HepG2 (cell line): ENCODE measurements around the gene MT1M. TPM values are rescaled to one million over a fixed set of nuclear protein-coding genes. Genes with fewer than 3 reads are reported as not detected.

Experiments
- AKAP8 ChIP-seq: sonication (generic); formaldehyde crosslinking; IDR thresholded peaks from 2 replicates; pipeline ENCODE4 v1.5.1; 2020; ENCODE audit warnings: mild to moderate bottlenecking, missing genetic modification reagents
- ATAD3A ChIP-seq: sonication (generic); formaldehyde crosslinking; IDR thresholded peaks from 2 replicates; pipeline ENCODE4 v1.4.0; 2020; ENCODE audit warnings: missing genetic modification reagents
- BORCS8-MEF2B ChIP-seq: sonication (generic); formaldehyde crosslinking; IDR thresholded peaks from 2 replicates; pipeline ENCODE4 v1.8.0; 2022; ENCODE audit warnings: mild to moderate bottlenecking, missing genetic modification reagents
- CBX1 ChIP-seq: IDR thresholded peaks from one replicate; pipeline ENCODE4 v1.6.1; 2016; ENCODE audit warnings: antibody characterized with exemption, low read depth
- DMAP1 ChIP-seq: IDR thresholded peaks from 2 replicates; pipeline ENCODE4 v1.6.1; 2016
- EEA1 ChIP-seq: sonication (generic); formaldehyde crosslinking; IDR thresholded peaks from 2 replicates; pipeline ENCODE4 v1.5.1; 2020; ENCODE audit warnings: mild to moderate bottlenecking, missing genetic modification reagents, borderline replicate concordance
- GLMP ChIP-seq: sonication (generic); formaldehyde crosslinking; IDR thresholded peaks from 2 replicates; pipeline ENCODE4 v1.9.0; 2021; ENCODE audit warnings: missing genetic modification reagents, mild to moderate bottlenecking, borderline replicate concordance
- GZF1 ChIP-seq: sonication (generic); formaldehyde crosslinking; IDR thresholded peaks from 2 replicates; pipeline ENCODE4 v1.5.1; 2020; ENCODE audit warnings: mild to moderate bottlenecking, missing genetic modification reagents
- HINFP ChIP-seq: sonication (generic); formaldehyde crosslinking; IDR thresholded peaks from 2 replicates; pipeline ENCODE4 v1.4.0; 2020; ENCODE audit warnings: low read depth, mild to moderate bottlenecking, missing genetic modification reagents
- KLF12 ChIP-seq: sonication (generic); formaldehyde crosslinking; IDR thresholded peaks from 2 replicates; pipeline ENCODE4 v1.4.0; 2020; ENCODE audit warnings: missing genetic modification reagents, borderline replicate concordance
- KLF9 ChIP-seq: IDR thresholded peaks from 2 replicates; pipeline ENCODE4 v1.6.1; 2016; ENCODE audit warnings: low read depth
- MTA1 ChIP-seq: sonication (generic); formaldehyde crosslinking; IDR thresholded peaks from 2 replicates; pipeline ENCODE4 v1.4.0; 2020; ENCODE audit warnings: missing genetic modification reagents, mild to moderate bottlenecking, borderline replicate concordance
- POGZ ChIP-seq: sonication (generic); formaldehyde crosslinking; IDR thresholded peaks from 2 replicates; pipeline ENCODE4 v1.4.0; 2020; ENCODE audit warnings: mild to moderate bottlenecking, missing genetic modification reagents
- SALL1 ChIP-seq: sonication (generic); formaldehyde crosslinking; IDR thresholded peaks from 2 replicates; pipeline ENCODE4 v1.8.0; 2022; ENCODE audit warnings: mild to moderate bottlenecking, missing genetic modification reagents
- SAP130 ChIP-seq: IDR thresholded peaks from 2 replicates; pipeline ENCODE4 v1.6.1; 2016; ENCODE audit warnings: low read depth
- SOX5 ChIP-seq: IDR thresholded peaks from 2 replicates; pipeline ENCODE4 v1.6.1; 2016; ENCODE audit warnings: borderline replicate concordance
- SPEN ChIP-seq: sonication (generic); formaldehyde crosslinking; IDR thresholded peaks from 2 replicates; pipeline ENCODE4 v1.5.1; 2020; ENCODE audit warnings: low read depth, mild to moderate bottlenecking, missing genetic modification reagents
- TAF1 ChIP-seq: sonication (generic); formaldehyde crosslinking; IDR thresholded peaks from 2 replicates; pipeline ENCODE4 v1.4.0; 2020; ENCODE audit warnings: missing genetic modification reagents
- TBX2 ChIP-seq: sonication (generic); formaldehyde crosslinking; IDR thresholded peaks from 2 replicates; pipeline ENCODE4 v1.5.0; 2020; ENCODE audit warnings: missing genetic modification reagents, mild to moderate bottlenecking, borderline replicate concordance
- ZBTB43 ChIP-seq: sonication (generic); formaldehyde crosslinking; conservative IDR thresholded peaks from 2 replicates; pipeline ENCODE4 v1.4.0; 2020; ENCODE audit warnings: missing genetic modification reagents
- ZNF264 ChIP-seq: sonication (generic); formaldehyde crosslinking; IDR thresholded peaks from 2 replicates; pipeline ENCODE4 v1.4.0; 2020; ENCODE audit warnings: missing genetic modification reagents
- ZNF512 ChIP-seq: sonication (generic); formaldehyde crosslinking; IDR thresholded peaks from 2 replicates; pipeline ENCODE4 v1.4.0; 2020; ENCODE audit warnings: mild to moderate bottlenecking, missing genetic modification reagents
- ZNF597 ChIP-seq: sonication (generic); formaldehyde crosslinking; IDR thresholded peaks from 2 replicates; pipeline ENCODE4 v1.5.0; 2020; ENCODE audit warnings: missing genetic modification reagents
- polyA plus RNA-seq, 8 experiments: library from polyadenylated mRNA; depleted of rRNA in 3 of 8; stranded (reverse) in 7 of 8; unstranded in 1 of 8; fragments of >200 nt; fragmentation: Illumina TruSeq in 4 of 8; extraction: Trizol in 4 of 8; gene quantifications; 2 replicates each; pipeline versions ENCODE4 v1.2.1 to v1.2.3, GENCODE V29; 2011 to 2016; ENCODE audit warnings: low read depth in 4 of 8, missing spikeins in 1 of 8, mixed read lengths in 1 of 8; ENCODE audit not compliant: insufficient read depth in 1 of 8
- total RNA-seq, 5 experiments: library from RNA; depleted of rRNA; stranded (reverse); fragments of >200 nt; fragmentation: Illumina TruSeq; extraction: Trizol; gene quantifications; 2 replicates each; pipeline ENCODE4 v1.2.3, GENCODE V29; 2016; ENCODE audit warnings: low read depth in 1 of 5

MT1M gene
- total and polyA plus RNA-seq, 2 of the 13 experiments (the other 11 are each of a cell fraction or from before 2014, with no cell fraction given): 4.6 TPM; not detected in 1

- TF ChIP-seq SALL1 (CRISPR knock-in tag) (peak; percentile 54; the same call in 1 of the 2 replicates), AKAP8 (0 out of 2 replicates have a peak, but pooled peaks have one; percentile 81), SOX5 (CRISPR knock-in tag) (no peak), ZNF512 (CRISPR knock-in tag) (0 out of 2 replicates have a peak, but pooled peaks have one; percentile 58), TBX2 (peak; percentile 74; the same call in 1 of the 2 replicates), HINFP (CRISPR knock-in tag) (peak; percentile 77; the same call in 1 of the 2 replicates), GLMP (CRISPR knock-in tag) (no peak), SAP130 (CRISPR knock-in tag) (peak; percentile 49; the same call in 1 of the 2 replicates), DMAP1 (peak; percentile 62), GZF1 (0 out of 2 replicates have a peak, but pooled peaks have one; percentile 39), ZNF264 (CRISPR knock-in tag) (no peak), SPEN (CRISPR knock-in tag) (peak; percentile 69), EEA1 (CRISPR knock-in tag) (0 out of 2 replicates have a peak, but pooled peaks have one; percentile 62), BORCS8-MEF2B (CRISPR knock-in tag) (peak; percentile 72), ZBTB43 (CRISPR knock-in tag) (peak; percentile 33; the same call in 1 of the 2 replicates), MTA1 (CRISPR knock-in tag) (peak; percentile 89; the same call in 1 of the 2 replicates), CBX1 (peak; percentile 31), POGZ (CRISPR knock-in tag) (0 out of 2 replicates have a peak, but pooled peaks have one; percentile 3), ATAD3A (CRISPR knock-in tag) (no peak), ZNF597 (CRISPR knock-in tag) (no peak), TAF1 (CRISPR knock-in tag) (peak; percentile 48), KLF12 (0 out of 2 replicates have a peak, but pooled peaks have one; percentile 20), KLF9 (no peak)
Measured at GRCh38 chr16:56667581-56668571, 35.4 kb downstream of the MT1M start, which contains the start of gene MT1G (continued).
